ENCODE measurements around the gene DTNBP1.
"Not testable (repeated sequence)": the region's sequence is repeated elsewhere in the genome, so short reads cannot be mapped to it uniquely, and the experiment has no call there.

Gene DTNBP1

DNA sequence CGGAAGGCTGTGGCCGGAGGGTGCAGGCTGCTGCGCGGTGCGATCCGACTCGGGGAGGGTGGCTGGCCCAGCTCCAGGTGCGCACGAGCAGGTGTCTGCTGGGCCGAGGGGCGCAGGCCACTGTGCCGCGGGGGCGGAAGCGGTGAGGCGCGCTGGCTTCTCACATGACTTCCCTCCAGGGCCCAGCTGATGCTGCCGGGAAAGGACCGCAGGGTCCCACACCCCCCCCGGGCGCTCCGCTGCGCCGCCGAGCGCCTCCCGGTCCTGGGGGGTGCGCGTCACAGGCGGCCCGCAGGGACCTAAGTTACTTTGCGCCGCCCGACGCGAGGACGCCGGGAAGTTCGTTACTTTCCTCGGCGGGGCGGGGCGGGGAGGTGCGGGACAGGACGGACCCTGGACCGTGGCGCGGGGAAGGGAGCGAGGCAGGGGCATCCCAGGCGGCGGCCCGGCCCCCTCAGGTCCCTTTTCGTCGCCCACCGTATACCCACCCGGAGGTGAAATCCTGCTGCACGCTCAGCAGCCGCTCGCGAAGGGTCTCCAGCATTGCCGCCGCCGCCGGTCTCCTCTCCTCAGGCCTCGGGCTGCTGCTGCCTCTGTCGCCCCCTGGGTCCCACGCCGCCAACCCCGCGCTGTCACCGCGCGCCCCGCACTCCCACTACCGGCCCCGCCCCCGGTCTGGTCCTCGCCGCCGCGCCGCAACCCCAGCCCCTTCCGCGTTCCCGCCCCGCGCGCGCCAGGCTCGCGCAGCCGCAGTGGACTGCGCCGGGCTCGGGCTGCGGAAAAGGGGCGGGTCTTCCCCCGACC, at the start of gene DTNBP1:
DTNBP1 (minus strand) TSS at position 703 of the 804 bp plus-strand sequence; CDS start at position 544, 159 bp downstream.
- DNase-seq: peak; percentile 68

- DNase-seq: no peak
Measured at GRCh38 chr6:15709651-15710269, 46.9 kb upstream of the DTNBP1 start.

GRCh38 chr6:15708231-15708630, 45.4 kb upstream of the DTNBP1 start:
- DNase-seq: no peak

GRCh38 chr6:15705981-15706380, 43.2 kb upstream of the DTNBP1 start:
- no peak for DNase-seq

DNA sequence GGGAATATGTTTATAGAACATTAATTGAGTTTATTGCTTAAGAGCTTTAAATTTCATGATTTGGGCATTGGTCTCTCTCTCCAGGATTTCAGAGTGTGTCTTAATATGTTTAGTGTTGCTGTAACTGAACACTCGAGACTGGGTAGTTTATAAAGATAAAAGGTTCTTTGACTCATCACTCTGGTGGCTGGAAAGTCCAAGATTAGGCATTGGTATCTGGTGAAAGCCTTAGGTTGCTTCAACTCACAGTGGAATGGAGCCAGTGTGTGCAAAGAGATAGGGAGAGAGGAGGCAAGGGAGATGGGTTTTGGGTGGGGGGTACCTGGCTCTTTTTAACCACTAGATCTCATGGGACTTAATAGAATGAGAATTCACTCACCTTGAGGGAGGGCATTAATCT, 35.6 kb upstream of the DTNBP1 start:
- DNase-seq: no peak

DNA sequence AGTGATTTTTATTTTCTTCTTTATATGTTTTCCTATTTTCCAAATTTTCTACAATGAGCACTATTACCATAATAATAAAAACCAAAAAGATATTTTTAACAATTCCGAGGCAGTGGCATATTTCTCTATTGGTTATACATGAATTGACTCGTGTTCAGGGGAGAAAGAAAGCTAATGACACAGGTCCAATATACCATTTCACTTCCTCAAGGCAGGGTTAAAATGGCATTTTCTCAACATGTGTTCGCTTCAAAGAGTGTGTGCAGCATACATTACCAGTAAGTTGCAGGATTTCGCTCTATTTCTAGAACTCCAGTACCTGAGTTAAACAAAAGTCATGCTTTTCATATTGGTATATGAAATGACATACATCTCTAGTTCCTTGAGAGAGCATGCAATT, 35.1 kb upstream of the DTNBP1 start:
- DNase-seq: no peak

GRCh38 chr6:15691250-15691869, 28.5 kb upstream of the DTNBP1 start:
- DNase-seq: peak; percentile 91

- DNase-seq: no peak
Measured at GRCh38 chr6:15690510-15690909, 27.7 kb upstream of the DTNBP1 start.

GRCh38 chr6:15689586-15690482, 27.0 kb upstream of the DTNBP1 start:
- no peak for DNase-seq

GRCh38 chr6:15685619-15686018, 22.8 kb upstream of the DTNBP1 start:
- DNase-seq: no peak

GRCh38 chr6:15682965-15683822, 20.4 kb upstream of the DTNBP1 start:
- no peak for DNase-seq

DNA sequence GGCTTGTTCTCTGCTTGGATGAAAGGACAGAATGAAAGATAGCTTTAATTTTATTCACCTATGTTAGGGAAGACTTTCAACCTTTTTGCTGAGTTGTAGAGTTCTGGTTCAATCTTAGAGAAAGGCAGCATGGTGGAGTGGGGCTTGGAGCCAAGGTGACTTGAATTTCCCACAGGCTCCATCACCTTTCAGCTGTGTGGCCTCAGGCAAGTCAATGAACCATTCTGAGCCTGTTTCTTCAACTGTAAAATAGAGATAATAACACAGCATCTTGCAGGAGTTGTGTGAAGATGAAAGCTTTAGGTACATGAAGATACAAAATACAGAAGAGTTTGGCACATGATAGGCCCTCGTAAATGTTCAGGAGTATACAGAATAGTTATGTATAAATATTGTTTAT, 19.1 kb upstream of the DTNBP1 start:
- DNase-seq: no peak

DNA sequence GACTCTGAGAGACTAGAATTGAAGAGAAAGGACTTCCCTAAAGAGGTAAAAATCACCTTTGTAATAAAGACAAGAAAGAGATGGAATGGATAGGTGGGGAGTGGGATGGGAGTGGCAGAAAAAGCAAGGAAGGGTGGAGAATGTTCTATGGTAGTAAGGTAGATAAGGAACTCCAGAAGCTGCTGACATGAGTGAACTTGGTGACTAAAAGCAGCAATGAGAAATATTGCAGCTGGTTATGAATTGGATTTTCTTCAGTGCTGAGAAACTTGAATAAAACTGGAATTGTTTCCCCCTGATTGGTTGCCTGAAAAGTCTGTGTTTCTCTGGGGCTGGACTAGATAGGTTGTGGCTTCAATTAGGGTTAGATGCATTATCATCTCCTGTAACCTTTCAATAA, 15.7 kb upstream of the DTNBP1 start:
- DNase-seq: no peak

DNA sequence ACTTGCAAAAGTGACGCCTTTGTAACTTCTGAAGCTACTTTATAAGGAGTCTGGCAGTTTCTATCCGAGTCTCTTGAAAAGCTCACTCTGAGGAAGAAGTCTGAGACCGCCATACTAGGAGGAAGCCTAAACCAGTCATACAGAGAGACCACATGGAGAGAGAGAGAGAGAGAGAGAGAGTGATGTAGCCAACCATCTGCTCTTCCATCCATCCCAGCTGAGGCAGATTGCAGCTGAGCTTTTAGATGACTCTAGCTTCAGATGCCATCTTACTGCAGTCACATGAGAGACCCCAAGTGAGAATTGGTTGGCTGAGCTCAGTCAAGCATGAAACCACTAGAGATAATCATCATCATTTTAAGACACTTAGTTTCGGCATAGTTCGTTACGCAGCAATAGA, 15.0 kb upstream of the DTNBP1 start:
- no peak for DNase-seq

DNA sequence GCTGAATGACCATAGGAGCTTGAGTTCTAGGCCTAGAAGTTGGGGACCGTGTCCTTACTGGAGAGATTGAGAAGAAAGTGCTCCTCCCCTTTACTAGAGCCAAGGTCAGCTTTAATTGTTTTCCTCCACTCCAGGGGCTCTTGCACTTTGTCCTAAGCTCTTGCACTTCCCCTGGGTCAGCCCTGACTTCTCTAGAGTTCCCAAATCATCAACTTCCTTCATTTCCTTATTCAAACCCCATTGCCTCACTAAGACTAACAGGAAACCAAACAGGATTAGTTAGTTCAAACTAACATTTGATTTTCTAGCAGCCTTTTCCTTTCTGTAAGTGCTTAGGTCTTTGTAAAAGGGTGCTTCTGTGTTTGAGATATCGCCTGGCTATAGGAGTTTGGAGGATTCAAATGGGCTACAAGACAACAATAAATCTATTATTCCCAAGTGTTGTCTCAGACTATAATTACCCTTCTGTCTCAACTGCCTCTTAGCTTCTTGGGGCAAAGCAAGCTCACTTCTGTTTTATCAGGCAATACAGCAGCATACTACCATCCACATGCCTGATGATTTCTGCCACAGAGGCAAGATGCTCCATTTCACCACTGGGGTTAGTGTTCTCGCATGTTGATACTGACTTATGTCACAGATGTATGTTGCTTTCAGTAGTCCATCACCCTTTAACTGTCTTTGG, 12.8 kb upstream of the DTNBP1 start:
- no peak for DNase-seq

DNA sequence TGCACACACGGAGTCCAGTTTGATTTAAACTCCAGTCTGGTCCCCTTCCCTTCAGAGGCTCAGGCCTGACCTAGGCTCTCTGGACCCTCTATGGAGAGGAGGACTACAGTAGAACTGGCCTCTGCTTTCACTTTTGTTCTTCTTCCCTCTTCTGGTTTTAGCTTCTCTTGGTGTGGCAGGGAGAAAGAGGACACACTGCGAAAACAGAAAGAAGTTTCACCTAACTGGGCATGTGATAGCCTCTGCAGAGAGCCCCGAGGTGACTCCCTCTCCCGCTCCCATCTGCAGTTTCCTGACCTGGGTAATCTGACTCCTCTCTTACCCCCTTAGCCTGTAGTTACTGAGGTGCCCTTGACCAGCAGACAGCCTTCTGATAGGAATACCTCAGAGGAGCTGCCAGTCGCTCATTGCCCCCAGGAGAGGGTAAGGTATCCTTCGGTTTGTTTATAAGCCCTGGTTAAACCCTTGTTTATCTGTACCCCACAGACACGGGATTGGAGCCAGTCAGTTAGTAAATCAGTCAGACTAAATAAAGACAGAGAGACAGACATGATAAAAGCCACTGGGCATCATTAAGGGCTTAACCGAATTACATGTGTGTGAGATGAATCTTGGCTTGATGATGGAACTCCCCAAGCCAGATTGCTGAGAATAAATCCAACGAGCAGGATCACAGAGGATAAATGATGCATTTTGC, 12.0 kb upstream of the DTNBP1 start:
- DNase-seq: peak; percentile 22

GRCh38 chr6:15673666-15674065, 10.8 kb upstream of the DTNBP1 start:
- DNase-seq: no peak

GRCh38 chr6:15672818-15673217, 10.0 kb upstream of the DTNBP1 start:
- DNase-seq: no peak

DNA sequence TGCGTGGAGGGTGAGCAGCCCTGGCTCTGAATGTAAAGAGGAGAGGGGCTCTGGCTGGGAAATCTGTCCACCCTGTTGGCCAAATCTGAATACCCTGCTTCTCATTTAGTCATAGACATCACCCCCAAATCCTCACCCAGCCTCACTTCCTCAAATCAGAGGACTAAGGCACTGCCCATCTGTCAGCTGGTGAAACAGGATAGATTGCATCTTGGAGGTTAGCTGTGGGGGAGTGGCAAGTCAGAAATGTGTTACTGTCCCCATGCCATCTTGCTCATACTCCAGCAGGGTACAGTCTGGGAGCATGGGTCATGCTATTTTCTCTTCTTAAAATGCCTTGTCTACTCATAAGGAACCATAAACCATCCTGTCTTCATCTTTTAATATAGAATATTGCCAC, 9.5 kb upstream of the DTNBP1 start:
- no peak for DNase-seq

DNA sequence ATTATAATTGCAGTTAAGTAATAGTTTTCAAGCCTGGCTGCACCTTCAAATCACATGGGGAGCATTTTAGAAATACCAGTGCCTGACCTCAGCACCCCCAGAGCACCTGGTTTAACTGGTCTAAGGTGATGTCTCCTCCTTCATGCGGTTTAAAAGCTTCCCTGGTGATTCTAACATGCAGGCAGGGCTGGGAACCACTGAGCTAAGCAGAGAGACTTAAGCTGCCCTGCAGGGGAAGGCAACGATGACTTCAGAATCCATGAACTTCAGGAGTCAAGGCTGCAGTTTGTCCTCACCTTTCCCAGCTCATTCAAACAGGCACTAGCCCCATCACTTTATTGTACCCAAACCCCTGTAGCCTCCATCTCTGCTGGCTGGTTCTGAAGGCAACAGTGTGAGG, 6.1 kb upstream of the DTNBP1 start:
- no peak for DNase-seq

DNA sequence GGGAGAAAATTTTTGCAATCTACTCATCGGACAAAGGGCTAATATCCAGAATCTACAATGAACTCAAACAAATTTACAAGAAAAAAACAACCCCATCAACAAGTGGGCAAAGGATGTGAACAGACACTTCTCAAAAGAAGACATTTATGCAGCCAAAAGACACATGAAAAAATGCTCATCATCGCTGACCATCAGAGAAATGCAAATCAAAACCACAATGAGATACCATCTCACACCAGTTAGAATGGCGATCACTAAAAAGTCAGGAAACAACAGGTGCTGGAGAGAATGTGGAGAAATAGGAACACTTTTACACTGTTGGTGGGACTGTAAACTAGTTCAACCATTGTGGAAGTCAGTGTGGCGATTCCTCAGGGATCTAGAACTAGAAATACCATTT, 4.1 kb upstream of the DTNBP1 start:
- not testable (repeated sequence) for DNase-seq
